Adrenal gland (tissue), 12 donors: ENCODE data around the gene PDHX. TPM values are rescaled to one million over a fixed set of nuclear protein-coding genes. Genes with fewer than 3 reads are reported as not detected.

Experiments used
- DNase-seq, 7 donors: peaks; one replicate each; pipeline ENCODE4 v3.0.0-alpha.2; 2019 to 2020
- H3K27ac ChIP-seq, 5 donors: fragments of 200-600 bp; sonication (generic) in 4 of 5; 1 replicate in 3 of 5; 2 replicates in 2 of 5; pipeline versions ENCODE4 v1.5.1 to v1.8.0; 2016 to 2020; ENCODE audit warnings: mild to moderate bottlenecking in 1 of 5
- H3K27me3 ChIP-seq: fragments of 200-600 bp; 2 replicates; pipeline ENCODE4 v1.8.0; 2021
- H3K36me3 ChIP-seq, 2 donors: fragments of 200-600 bp; replicated peaks in 1 of 2; 1 replicate in 1 of 2; 2 replicates in 1 of 2; pipeline versions ENCODE4 v1.5.1 to v1.8.0; 2018 to 2022
- H3K4me1 ChIP-seq, 2 donors: fragments of 200-600 bp; replicated peaks in 1 of 2; 1 replicate in 1 of 2; 2 replicates in 1 of 2; pipeline versions ENCODE4 v1.5.1 to v1.8.0; 2018 to 2021
- H3K4me3 ChIP-seq, 4 donors: fragments of 200-600 bp; sonication (generic) in 3 of 4; one replicate each; pipeline ENCODE4 v1.5.1; 2016 to 2018
- H3K9me3 ChIP-seq, 3 donors: fragments of 200-600 bp; sonication (generic) in 1 of 3; replicated peaks in 1 of 3; 1 replicate in 2 of 3; 2 replicates in 1 of 3; pipeline versions ENCODE4 v1.5.1 to v1.8.0; 2016 to 2021
- CTCF ChIP-seq, 6 experiments: fragments of 450-650 bp in 4 of 6; fragments of 200-600 bp in 2 of 6; sonication (generic) in 1 of 6; IDR thresholded peaks; 1 replicate in 5 of 6; 2 replicates in 1 of 6; pipeline versions ENCODE4 v1.5.1 to v1.8.0; 2016 to 2021; ENCODE audit warnings: antibody characterized with exemption in 6 of 6, mild to moderate bottlenecking in 2 of 6, moderate library complexity in 1 of 6
- POLR2A ChIP-seq, 2 donors: fragments of 450-650 bp; IDR thresholded peaks; one replicate each; pipeline ENCODE4 v1.6.1; 2017; ENCODE audit warnings: antibody characterized with exemption in 2 of 2, mild to moderate bottlenecking in 2 of 2, moderate library complexity in 1 of 2
- WGBS, 4 donors: extraction: QIAGEN DNeasy Blood & Tissue Kit in 2 of 4; methylation state at CpG; one replicate each; pipeline versions ENCODE4 v1.1.5 to v1.1.7; 2013 to 2017; 5-methylcytosine and 5-hydroxymethylcytosine counted together
- intact Hi-C, 2 donors: fragments of 100-400 bp; cut with DNase I; formaldehyde crosslinking; loops; one replicate each; pipeline versions ENCODE4 v1.14.1 to v1.15.0; 2022 to 2023
- polyA plus RNA-seq, 3 donors: library from polyadenylated mRNA; stranded (reverse); fragments of 200-250 nt in 2 of 3; fragments of 350-450 nt in 1 of 3; fragmentation: Illumina TruSeq in 1 of 3; extraction: RNeasy Lipid Tissue Mini Kit (QIAGEN cat#74804) in 1 of 3; gene quantifications; one replicate each; pipeline ENCODE4 v1.2.3, GENCODE V29; 2013 to 2014
- total RNA-seq, 9 donors: library from RNA; depleted of rRNA in 4 of 9; stranded (reverse); fragments of >200 nt in 4 of 9; fragments of 120-200 nt in 1 of 9; fragmentation: NEBNext Ultra II Directional in 1 of 9; extraction: Animal tissue kit (Norgen Biotek cat#: 25700) in 1 of 9; gene quantifications; one replicate each; pipeline versions ENCODE4 v1.1.0 to v1.2.4, GENCODE V29; 2013 to 2023
- donor health status: healthy with polysubstance abuse.
- donor health status: Bipolar disorder and iron deficiency.
- donor health status: DM: yes; HTN: yes; CAD: no.
- donor health status: DM: no; HTN: no; CAD: no.
- donor health status: DM: no; HTN: no; CAD: no.
- donor health status: DM: yes; HTN: yes; CAD: no.

PDHX gene
- total and polyA plus RNA-seq, 12 donors, result 13.9 to 98.4 (median 45.6) TPM

- Histone ChIP-seq H3K27ac (peak overlapping the region; percentile 94 to 97 (median 97)), H3K4me3 (peak overlapping the region; percentile 88 to 95 (median 92)), H3K36me3 (no peaks in the 10 kb centered on the region), H3K27me3 (no peaks in the 10 kb centered on the region), H3K4me1 (peaks cover 11 to 30% of the 10 kb centered on the region in 2 donors), H3K9me3 (no peaks in the 10 kb centered on the region)
- DNase-seq, result no peak
- intact Hi-C loops, result no loop called here
- 12 to 18% (median 16%) methylated on average over 19 to 23 of the region's 23 CpGs for WGBS, 4 donors
- TF ChIP-seq POLR2A (IDR thresholded peaks at IDR 0.05) (no peak), CTCF (IDR thresholded peaks at IDR 0.05) (no peak)
These were observed 689 bp downstream of the PDHX start for GRCh38 chr11:34916843-34917770.

GRCh38 chr11:34921156-34921555 lies 4.7 kb downstream of the PDHX start:
- H3K4me1 ChIP-seq, result peaks cover 11 to 31% of the 10 kb centered on the region in 2 donors
- H3K9me3 ChIP-seq, result no peaks in the 10 kb centered on the region
- H3K4me3 ChIP-seq, result no peak overlapping the region
- no peak overlapping the region for H3K27ac ChIP-seq
- H3K36me3 ChIP-seq, result no peaks in the 10 kb centered on the region
- TF ChIP-seq POLR2A (IDR thresholded peaks at IDR 0.05) (no peak), CTCF (IDR thresholded peaks at IDR 0.05) (no peak)
- DNase-seq, result no peak
- WGBS, 4 donors, result 93 to 97% (median 95%) methylated on average over 4 of the region's 4 CpGs
- intact Hi-C loops, result loop anchor here in 1 of 2 donors (10.0 kb wide), 1 partner anchor 474 kb away; no protein-coding TSS in a partner anchor
- H3K27me3 ChIP-seq, result no peaks in the 10 kb centered on the region

- H3K4me1 ChIP-seq, result peaks cover 13 to 38% of the 10 kb centered on the region in 2 donors
These were observed 8.3 kb downstream of the PDHX start for GRCh38 chr11:34924714-34925113.

More at GRCh38 chr11:34924714-34925113, 8.3 kb downstream of the PDHX start:
- H3K27ac ChIP-seq, result no peak overlapping the region
- no peak overlapping the region for H3K4me3 ChIP-seq
- intact Hi-C loops, result loop anchor here in 1 of 2 donors (10.0 kb wide), 1 partner anchor 470 kb away; no protein-coding TSS in a partner anchor
- DNase-seq, result no peak
- no peaks in the 10 kb centered on the region for H3K9me3 ChIP-seq
- TF ChIP-seq POLR2A (IDR thresholded peaks at IDR 0.05) (no peak), CTCF (IDR thresholded peaks at IDR 0.05) (no peak)
- 33 to 67% (median 47%) methylated on average over 3 of the region's 3 CpGs for WGBS, 4 donors
- no peaks in the 10 kb centered on the region for H3K36me3 ChIP-seq
- H3K27me3 ChIP-seq, result no peaks in the 10 kb centered on the region
